ENCODE results near the gene SHC3. TPM values are rescaled to one million over a fixed set of nuclear protein-coding genes. Genes with fewer than 3 reads are reported as not detected.
A peak's percentile ranks its signal among the peaks of the same experiment; 100 is the strongest.

SHC3 gene
- total RNA-seq, 4 donors from 2014 or later = 0.51 to 3.5 (median 2.5) TPM

DNA sequence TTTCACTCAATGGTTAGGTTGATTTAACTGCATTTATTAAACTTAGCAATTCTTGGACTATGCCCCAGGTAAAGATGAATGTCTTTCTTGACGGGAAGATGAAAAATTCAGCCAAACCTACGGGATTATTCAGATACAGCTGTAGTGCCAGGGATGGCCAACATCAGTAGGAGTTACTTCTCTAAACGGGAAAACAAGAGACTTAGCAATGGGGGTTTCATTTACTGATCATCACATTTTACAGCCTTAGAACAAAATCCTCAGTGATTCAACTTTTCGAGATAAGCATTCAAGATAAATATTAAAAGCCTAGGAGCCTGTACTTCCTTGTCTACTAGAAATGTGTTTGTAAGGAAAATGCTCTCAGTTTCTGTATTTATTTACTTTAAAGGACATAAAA is 141.3 kb downstream of the SHC3 start:
- H3K4me3 ChIP-seq = no peak overlapping the region
- no peak for DNase-seq
- TF ChIP-seq, protein P1, sequence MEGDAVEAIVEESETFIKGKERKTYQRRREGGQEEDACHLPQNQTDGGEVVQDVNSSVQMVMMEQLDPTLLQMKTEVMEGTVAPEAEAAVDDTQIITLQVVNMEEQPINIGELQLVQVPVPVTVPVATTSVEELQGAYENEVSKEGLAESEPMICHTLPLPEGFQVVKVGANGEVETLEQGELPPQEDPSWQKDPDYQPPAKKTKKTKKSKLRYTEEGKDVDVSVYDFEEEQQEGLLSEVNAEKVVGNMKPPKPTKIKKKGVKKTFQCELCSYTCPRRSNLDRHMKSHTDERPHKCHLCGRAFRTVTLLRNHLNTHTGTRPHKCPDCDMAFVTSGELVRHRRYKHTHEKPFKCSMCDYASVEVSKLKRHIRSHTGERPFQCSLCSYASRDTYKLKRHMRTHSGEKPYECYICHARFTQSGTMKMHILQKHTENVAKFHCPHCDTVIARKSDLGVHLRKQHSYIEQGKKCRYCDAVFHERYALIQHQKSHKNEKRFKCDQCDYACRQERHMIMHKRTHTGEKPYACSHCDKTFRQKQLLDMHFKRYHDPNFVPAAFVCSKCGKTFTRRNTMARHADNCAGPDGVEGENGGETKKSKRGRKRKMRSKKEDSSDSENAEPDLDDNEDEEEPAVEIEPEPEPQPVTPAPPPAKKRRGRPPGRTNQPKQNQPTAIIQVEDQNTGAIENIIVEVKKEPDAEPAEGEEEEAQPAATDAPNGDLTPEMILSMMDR (IDR thresholded peaks at IDR 0.05) = no peak
- TF ChIP-seq POLR2A (IDR thresholded peaks at IDR 0.05) = no peak
- H3K27me3 ChIP-seq = no peaks in the 10 kb centered on the region
- H3K36me3 ChIP-seq = no peaks in the 10 kb centered on the region
- no peaks in the 10 kb centered on the region for H3K9me3 ChIP-seq
- intact Hi-C loops (cut with DNase I; ENCODE audit: low total_unique reads) = no loop called here
- peak overlapping the region; percentile 29 to 51 for H3K27ac ChIP-seq
- H3K4me1 ChIP-seq = no peaks in the 10 kb centered on the region

DNA sequence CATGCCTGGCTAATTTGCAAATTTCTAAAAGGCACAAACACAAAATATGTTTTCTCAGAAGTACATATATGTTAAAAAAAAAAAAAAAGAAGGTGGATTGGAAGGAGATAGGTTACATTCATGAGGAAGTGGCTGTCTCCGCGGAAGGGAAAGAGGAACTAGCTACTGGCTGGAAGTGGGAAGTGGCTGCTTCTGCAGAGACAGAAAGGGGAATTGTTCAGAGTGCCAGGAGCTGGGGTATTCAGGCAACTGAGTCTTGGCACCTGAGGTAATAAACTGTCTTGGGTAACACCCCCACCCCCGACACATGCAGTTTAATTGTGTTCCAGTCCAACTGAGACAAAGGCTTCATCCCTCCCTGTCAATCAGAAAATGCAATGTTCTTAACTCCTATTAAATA is 141.7 kb downstream of the SHC3 start:
- H3K27ac ChIP-seq = peak overlapping the region; percentile 29 to 51
- no peaks in the 10 kb centered on the region for H3K27me3 ChIP-seq
- H3K36me3 ChIP-seq = no peaks in the 10 kb centered on the region
- H3K4me3 ChIP-seq = no peak overlapping the region
- no peaks in the 10 kb centered on the region for H3K9me3 ChIP-seq
- no peak for DNase-seq
- TF ChIP-seq, protein P1 (IDR thresholded peaks at IDR 0.05) = no peak
- TF ChIP-seq POLR2A (IDR thresholded peaks at IDR 0.05) = no peak
- H3K4me1 ChIP-seq = no peaks in the 10 kb centered on the region
- intact Hi-C loops (cut with DNase I; ENCODE audit: low total_unique reads) = no loop called here

DNA sequence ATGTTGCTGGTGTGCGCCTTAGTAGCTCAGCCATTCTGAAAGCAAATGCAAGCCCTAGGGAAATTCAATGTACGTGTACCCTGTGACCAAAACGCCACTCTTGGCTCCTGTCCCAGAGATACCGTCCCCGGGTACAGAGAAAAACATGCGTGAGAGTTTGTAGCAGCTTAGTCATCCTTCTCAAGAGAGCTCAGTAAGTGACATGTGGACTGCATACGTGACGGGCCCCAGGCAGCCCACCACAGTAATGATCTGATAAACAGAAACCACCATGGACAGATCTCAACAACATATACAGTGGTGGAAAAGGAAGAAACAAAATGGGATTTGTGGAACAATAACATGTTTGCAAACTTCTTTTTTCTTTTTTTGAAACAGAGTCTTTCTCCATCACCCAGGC is 142.2 kb downstream of the SHC3 start:
- H3K4me3 ChIP-seq = no peak overlapping the region
- no peaks in the 10 kb centered on the region for H3K4me1 ChIP-seq
- TF ChIP-seq POLR2A (IDR thresholded peaks at IDR 0.05) = no peak
- TF ChIP-seq, protein P1 (IDR thresholded peaks at IDR 0.05) = no peak
- no peaks in the 10 kb centered on the region for H3K36me3 ChIP-seq
- H3K9me3 ChIP-seq = no peaks in the 10 kb centered on the region
- H3K27ac ChIP-seq = peak overlapping the region in 1 of 2 donors; percentile 51
- intact Hi-C loops (cut with DNase I; ENCODE audit: low total_unique reads) = no loop called here
- DNase-seq = no peak
- H3K27me3 ChIP-seq = no peaks in the 10 kb centered on the region

DNA sequence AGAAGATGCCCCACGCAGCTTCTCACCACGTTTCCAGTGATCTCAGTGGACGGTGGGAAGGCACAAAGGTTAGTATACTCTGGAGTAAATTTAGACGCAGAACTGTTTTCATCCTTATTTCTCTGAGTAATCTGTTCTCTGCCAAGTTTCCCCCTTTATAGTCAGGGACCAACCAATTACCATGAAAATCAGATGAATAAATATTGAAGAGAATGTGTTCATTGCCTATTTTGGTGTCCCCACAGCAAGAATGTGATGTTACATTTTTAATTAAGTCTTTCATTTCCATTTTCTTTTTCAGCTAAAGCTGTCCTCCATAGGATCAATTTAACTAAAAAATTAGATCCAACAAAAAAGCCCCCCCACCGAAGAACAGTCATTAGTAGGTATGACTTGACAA is 146.0 kb downstream of the SHC3 start:
- H3K27ac ChIP-seq = no peak overlapping the region
- intact Hi-C loops (cut with DNase I; ENCODE audit: low total_unique reads) = no loop called here
- H3K9me3 ChIP-seq = no peaks in the 10 kb centered on the region
- no peaks in the 10 kb centered on the region for H3K4me1 ChIP-seq
- DNase-seq = no peak
- H3K36me3 ChIP-seq = no peaks in the 10 kb centered on the region
- TF ChIP-seq, protein P1 (IDR thresholded peaks at IDR 0.05) = no peak
- no peak for TF ChIP-seq POLR2A (IDR thresholded peaks at IDR 0.05)
- H3K27me3 ChIP-seq = no peaks in the 10 kb centered on the region
- no peak overlapping the region for H3K4me3 ChIP-seq

DNA sequence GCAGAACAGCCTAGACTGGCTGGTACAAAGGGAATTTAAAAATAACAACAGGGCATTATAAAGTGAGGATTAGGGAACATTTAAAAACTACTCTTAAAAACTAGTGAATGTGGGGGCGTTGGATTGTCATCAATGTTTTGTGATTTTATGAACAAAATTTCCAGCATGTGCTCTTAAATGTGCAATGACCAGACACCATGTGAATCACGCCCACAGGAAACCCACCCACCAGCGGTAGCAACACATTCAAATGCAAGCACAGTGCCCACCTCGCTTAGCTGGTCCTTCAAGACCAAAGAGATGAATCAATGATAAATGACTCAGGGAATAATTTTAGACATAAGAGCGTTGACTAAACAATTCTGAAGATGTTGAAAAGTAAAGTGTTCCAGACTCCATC is 146.4 kb downstream of the SHC3 start:
- no peak overlapping the region for H3K4me3 ChIP-seq
- H3K36me3 ChIP-seq = no peaks in the 10 kb centered on the region
- H3K27ac ChIP-seq = no peak overlapping the region
- H3K27me3 ChIP-seq = no peaks in the 10 kb centered on the region
- H3K9me3 ChIP-seq = no peaks in the 10 kb centered on the region
- TF ChIP-seq POLR2A (IDR thresholded peaks at IDR 0.05) = no peak
- TF ChIP-seq, protein P1 (IDR thresholded peaks at IDR 0.05) = no peak
- intact Hi-C loops (cut with DNase I; ENCODE audit: low total_unique reads) = no loop called here
- DNase-seq = no peak
- no peaks in the 10 kb centered on the region for H3K4me1 ChIP-seq
